Heart right ventricle (tissue), 16 donors: Measurements from ENCODE around the gene CLDN6. TPM values are rescaled to one million over a fixed set of nuclear protein-coding genes. Genes with fewer than 3 reads are reported as not detected.

Experiments used
- ATAC-seq, 8 donors: fragments of 200-7000 bp; cut with Tn5 transposase; one replicate each; pipeline ENCODE4 v1.9.1; 2020; ENCODE audit warnings: mild to moderate bottlenecking in 8 of 8, moderate library complexity in 8 of 8, moderate number of reproducible peaks in 1 of 8
- DNase-seq, 2 donors: peaks; one replicate each; pipeline ENCODE4 v3.0.0-alpha.2; 2020
- H3K27ac ChIP-seq, 10 donors: fragments of 200-600 bp; sonication (generic) in 2 of 10; one replicate each; pipeline versions ENCODE4 v1.5.0 to v1.8.0; 2020 to 2022; ENCODE audit warnings: mild to moderate bottlenecking in 3 of 10
- H3K27me3 ChIP-seq, 7 donors: fragments of 200-600 bp; one replicate each; pipeline ENCODE4 v1.8.0; 2021 to 2022; ENCODE audit warnings: mild to moderate bottlenecking in 2 of 7
- H3K36me3 ChIP-seq, 9 donors: fragments of 200-600 bp; sonication (generic) in 1 of 9; one replicate each; pipeline versions ENCODE4 v1.5.0 to v1.8.0; 2020 to 2022; ENCODE audit warnings: mild to moderate bottlenecking in 2 of 9
- H3K4me1 ChIP-seq, 9 donors: fragments of 200-600 bp; sonication (generic) in 1 of 9; one replicate each; pipeline versions ENCODE4 v1.5.0 to v1.8.0; 2020 to 2022; ENCODE audit warnings: mild to moderate bottlenecking in 4 of 9
- H3K4me3 ChIP-seq, 10 donors: fragments of 200-600 bp; sonication (generic) in 2 of 10; one replicate each; pipeline versions ENCODE4 v1.5.0 to v1.8.0; 2020 to 2022; ENCODE audit warnings: mild to moderate bottlenecking in 7 of 10, moderate library complexity in 2 of 10
- H3K9me3 ChIP-seq, 11 donors: fragments of 200-600 bp in 10 of 11; sonication (generic) in 2 of 11; one replicate each; pipeline versions ENCODE4 v1.5.0 to v1.8.0; 2013 to 2022; ENCODE audit warnings: mild to moderate bottlenecking in 2 of 11, control low read depth in 1 of 11, moderate library complexity in 1 of 11
- WGBS, 2 donors: extraction: QIAGEN DNeasy Blood & Tissue Kit; methylation state at CpG; one replicate each; pipeline ENCODE4 v1.1.7; 2013; ENCODE audit warnings: inconsistent platforms in 1 of 2; 5-methylcytosine and 5-hydroxymethylcytosine counted together
- intact Hi-C, 10 donors: fragments of 100-400 bp; cut with DNase I; formaldehyde crosslinking; loops; one replicate each; pipeline versions ENCODE4 v1.11.1 to v1.14.2; 2022
- polyA plus RNA-seq, 2 donors: library from polyadenylated mRNA; stranded (reverse); fragments of 200-250 nt; gene quantifications; one replicate each; pipeline ENCODE4 v1.2.3, GENCODE V29; 2013
- total RNA-seq, 10 donors: library from RNA; stranded (reverse); fragmentation: NEBNext Ultra II Directional in 3 of 10; extraction: Animal tissue kit (Norgen Biotek cat#: 25700) in 3 of 10; gene quantifications; one replicate each; pipeline versions ENCODE4 v1.2.1 to v1.2.4, GENCODE V29; 2021 to 2023
- TF ChIP-seq, protein P1 (sequence below), 9 donors: fragments of 200-600 bp; sonication (generic) in 2 of 9; IDR thresholded peaks; one replicate each; pipeline versions ENCODE4 v1.5.0 to v1.8.0; 2021 to 2022; ENCODE audit warnings: antibody characterized with exemption in 9 of 9, mild to moderate bottlenecking in 5 of 9, moderate library complexity in 1 of 9
- donor health status: Arrhythmogenic right ventricular cardiomyopathy.
- donor health status: ischemic (EF 13 %, LVEDD 7.1; RV severe dilation, severe dysfunction).
- donor health status: healthy with polysubstance abuse.
- donor health status: DM: no; HTN: yes; CAD: no.
- donor health status: DM: no; HTN: no; CAD: no.
- donor health status: ischemic (EF 25% LVEDD 6.9; RV normal size, moderate dysfunction).
- donor health status: ischemic (EF 25% LVEDD 5.7; RV mildly dilated, moderate dysfunction).
- donor health status: healthy.
- donor health status: DM: yes; HTN: yes; CAD: no.
- donor health status: Ischemic cardiomyopathy.
- donor health status: ischemic (EF 35%, LVEDD 5.7; RV mildly dilated, moderate dysfunction).
- donor health status: nonischemic (EF 11% LVEDD 7.7; RV severe dilation, severe dysfunction).
- donor health status: DM: yes; HTN: yes; CAD: no.
- donor health status: PGD.
- donor health status: ischemic (EF 29% LVEDD 5.4; RV normal size, mild dysfunction).
- donor health status: nonischemic (EF 23%, LVEDD 6.1; RV moderate dilation, normal function).

CLDN6 gene
- total and polyA plus RNA-seq, 12 donors, result 0.03 to 0.28 TPM; not detected in 10

DNA sequence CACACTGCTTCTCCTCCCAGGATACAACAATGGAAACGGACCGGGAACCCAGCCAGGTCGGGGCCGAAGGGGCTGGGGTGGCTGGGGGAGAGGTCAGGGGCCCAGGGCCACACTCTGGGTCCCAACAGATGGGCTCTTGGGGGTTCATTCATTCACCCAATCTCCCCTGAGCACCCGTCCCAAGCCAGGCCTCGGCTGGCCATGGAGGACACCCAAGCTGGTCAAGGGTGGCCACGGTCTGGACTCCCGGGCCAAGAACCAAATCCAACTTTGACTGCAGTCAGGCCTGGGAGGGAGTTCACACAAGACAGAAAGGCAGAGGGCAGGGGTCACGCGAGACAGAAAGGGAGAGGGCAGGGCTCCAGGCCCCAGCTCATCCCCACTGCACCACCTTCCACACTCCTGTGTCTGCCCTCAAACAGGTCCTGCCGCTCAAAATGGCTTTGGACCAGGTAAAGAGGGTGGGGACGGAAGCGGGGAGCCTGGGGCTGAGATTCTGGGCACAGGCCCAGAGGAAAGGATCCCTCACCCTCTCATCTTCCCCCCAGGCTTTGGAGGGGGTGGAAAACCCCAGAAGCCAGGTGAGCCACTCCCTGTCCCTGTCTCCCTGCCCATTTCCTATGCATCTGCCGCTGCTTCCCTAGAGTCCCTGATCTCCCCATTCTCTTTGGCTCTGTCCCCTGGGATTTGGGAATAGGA lies 25.5 kb downstream of the CLDN6 start:
- no peak for DNase-seq
- intact Hi-C loops, result no loop called here
- no peak for ATAC-seq
- TF ChIP-seq, protein P1, sequence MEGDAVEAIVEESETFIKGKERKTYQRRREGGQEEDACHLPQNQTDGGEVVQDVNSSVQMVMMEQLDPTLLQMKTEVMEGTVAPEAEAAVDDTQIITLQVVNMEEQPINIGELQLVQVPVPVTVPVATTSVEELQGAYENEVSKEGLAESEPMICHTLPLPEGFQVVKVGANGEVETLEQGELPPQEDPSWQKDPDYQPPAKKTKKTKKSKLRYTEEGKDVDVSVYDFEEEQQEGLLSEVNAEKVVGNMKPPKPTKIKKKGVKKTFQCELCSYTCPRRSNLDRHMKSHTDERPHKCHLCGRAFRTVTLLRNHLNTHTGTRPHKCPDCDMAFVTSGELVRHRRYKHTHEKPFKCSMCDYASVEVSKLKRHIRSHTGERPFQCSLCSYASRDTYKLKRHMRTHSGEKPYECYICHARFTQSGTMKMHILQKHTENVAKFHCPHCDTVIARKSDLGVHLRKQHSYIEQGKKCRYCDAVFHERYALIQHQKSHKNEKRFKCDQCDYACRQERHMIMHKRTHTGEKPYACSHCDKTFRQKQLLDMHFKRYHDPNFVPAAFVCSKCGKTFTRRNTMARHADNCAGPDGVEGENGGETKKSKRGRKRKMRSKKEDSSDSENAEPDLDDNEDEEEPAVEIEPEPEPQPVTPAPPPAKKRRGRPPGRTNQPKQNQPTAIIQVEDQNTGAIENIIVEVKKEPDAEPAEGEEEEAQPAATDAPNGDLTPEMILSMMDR (IDR thresholded peaks at IDR 0.05), result no peak
- H3K4me3 ChIP-seq, result no peak overlapping the region
- peaks cover 0 to 29% (median 11%) of the 10 kb centered on the region in 7 donors for H3K27me3 ChIP-seq
- no peaks in the 10 kb centered on the region for H3K36me3 ChIP-seq
- 80 to 86% methylated on average over 14 of the region's 14 CpGs for WGBS, 2 donors
- H3K4me1 ChIP-seq, result no peaks in the 10 kb centered on the region
- H3K9me3 ChIP-seq, result no peaks in the 10 kb centered on the region
- H3K27ac ChIP-seq, result no peak overlapping the region

DNA sequence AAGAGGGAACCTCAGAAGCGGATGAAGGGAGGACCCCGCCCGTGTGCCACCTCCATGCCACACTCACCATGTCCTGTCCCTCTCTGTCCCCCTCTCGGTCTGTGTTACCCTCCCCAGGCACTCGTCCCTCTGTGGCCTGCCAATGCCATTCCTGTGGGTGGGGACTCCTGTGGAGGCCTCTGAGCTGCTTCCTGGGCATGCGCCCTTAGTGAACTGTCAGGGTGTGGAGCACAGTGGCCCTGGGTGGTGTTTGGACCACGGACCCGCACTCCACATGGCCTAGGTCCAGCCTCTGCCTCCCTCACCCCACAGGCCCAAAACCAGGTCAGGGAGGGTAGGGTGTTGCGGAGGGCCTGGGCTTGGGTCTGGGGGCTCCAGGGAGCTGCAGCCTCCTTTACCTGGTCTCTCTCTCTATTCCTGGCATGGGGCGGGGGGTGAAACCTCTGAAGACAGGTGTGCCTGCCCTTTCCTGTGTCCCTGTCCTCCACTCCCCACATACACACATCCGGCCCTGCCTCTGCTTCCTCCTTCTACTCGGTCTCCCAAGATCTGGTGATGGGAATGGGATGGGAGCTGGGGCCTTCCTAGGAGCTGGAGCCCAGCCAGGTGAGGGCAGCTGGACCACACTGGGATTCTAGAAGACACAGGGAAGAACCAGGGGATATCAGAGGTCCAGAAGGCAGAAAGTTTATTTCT lies 26.3 kb downstream of the CLDN6 start:
- H3K4me3 ChIP-seq, result no peak overlapping the region
- H3K27ac ChIP-seq, result no peak overlapping the region
- no peaks in the 10 kb centered on the region for H3K36me3 ChIP-seq
- peaks cover 0 to 32% (median 11%) of the 10 kb centered on the region in 7 donors for H3K27me3 ChIP-seq
- no peaks in the 10 kb centered on the region for H3K4me1 ChIP-seq
- ATAC-seq (no peak), DNase-seq (no peak)
- intact Hi-C loops, result no loop called here
- TF ChIP-seq, protein P1 (IDR thresholded peaks at IDR 0.05), result no peak
- WGBS, 2 donors, result 85 to 88% methylated on average over 12 of the region's 12 CpGs
- H3K9me3 ChIP-seq, result no peaks in the 10 kb centered on the region

DNA sequence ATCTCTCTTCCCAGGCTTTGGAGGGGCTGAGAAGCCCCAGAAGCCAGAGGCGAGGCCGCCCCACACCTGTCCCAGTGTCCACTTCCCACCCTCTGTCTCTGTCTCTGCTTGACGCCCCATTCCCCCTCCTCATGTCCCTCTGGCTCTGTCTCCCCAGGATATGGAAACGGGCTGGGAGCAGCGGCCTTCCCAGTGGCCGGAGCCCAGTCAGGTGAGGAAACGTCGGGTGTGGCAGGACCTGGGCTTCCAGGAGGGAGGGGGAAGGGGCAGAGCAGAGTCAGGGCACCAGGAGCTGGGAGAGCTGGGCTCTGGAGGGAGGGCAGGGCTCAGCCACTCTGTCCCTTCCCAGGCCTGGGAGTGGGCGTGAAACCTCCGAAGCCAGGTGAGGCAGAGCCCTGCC lies 27.1 kb downstream of the CLDN6 start:
- Histone ChIP-seq H3K4me3 (no peak overlapping the region), H3K27me3 (peaks cover 0 to 32% (median 11%) of the 10 kb centered on the region in 7 donors), H3K9me3 (no peaks in the 10 kb centered on the region), H3K36me3 (no peaks in the 10 kb centered on the region), H3K27ac (no peak overlapping the region), H3K4me1 (peaks cover 0 to 6% (median 0%) of the 10 kb centered on the region in 9 donors)
- TF ChIP-seq, protein P1 (IDR thresholded peaks at IDR 0.05), result no peak
- ATAC-seq (no peak), DNase-seq (no peak)
- WGBS, 2 donors, result 75% methylated on average over 10 of the region's 10 CpGs
- intact Hi-C loops, result no loop called here

DNA sequence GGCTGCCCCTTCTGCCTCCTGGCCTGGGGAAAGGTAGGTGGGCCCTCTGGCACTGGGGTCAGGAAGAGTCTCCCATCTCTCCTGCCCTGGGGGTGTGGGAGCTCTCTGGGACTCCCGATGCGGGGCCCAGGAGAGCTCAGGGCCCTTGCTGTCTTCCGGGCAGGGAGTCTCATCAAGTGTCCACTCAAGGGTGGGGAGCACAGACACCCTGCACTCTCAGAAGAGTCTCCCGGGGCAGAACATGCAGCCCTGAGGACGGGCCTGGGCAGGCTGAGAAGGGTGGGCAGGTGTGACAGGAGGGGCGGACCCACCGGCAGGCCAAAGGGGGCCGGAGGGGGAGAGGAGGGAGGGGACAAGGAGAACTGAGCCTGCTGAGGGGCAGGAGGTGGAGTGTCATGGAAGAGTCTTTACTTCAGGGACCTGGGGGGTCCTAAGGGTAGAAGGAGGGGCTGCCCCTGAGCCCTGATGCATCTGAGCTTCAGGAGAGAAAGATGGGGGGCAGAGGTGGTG lies 29.3 kb downstream of the CLDN6 start:
- 68 to 69% methylated on average over 8 of the region's 8 CpGs for WGBS, 2 donors
- Histone ChIP-seq H3K27me3 (peaks cover 0 to 32% (median 11%) of the 10 kb centered on the region in 7 donors), H3K36me3 (no peaks in the 10 kb centered on the region), H3K27ac (no peak overlapping the region), H3K9me3 (no peaks in the 10 kb centered on the region), H3K4me1 (peaks cover 3 to 26% (median 10%) of the 10 kb centered on the region in 9 donors), H3K4me3 (no peak overlapping the region)
- TF ChIP-seq, protein P1 (IDR thresholded peaks at IDR 0.05), result no peak
- ATAC-seq, result no peak
- intact Hi-C loops, result no loop called here
- no peak for DNase-seq
